Activated CD8-positive, alpha-beta T cell treated with anti-CD3 and anti-CD28 coated beads for 36 hours (primary cell): ENCODE measurements around the gene GNG7. TPM values are rescaled to one million over a fixed set of nuclear protein-coding genes. Genes with fewer than 3 reads are reported as not detected.
"Not testable (repeated sequence)": the region's sequence is repeated elsewhere in the genome, so short reads cannot be mapped to it uniquely, and the experiment has no call there.

Source experiments
- ATAC-seq: fragments of 200-7000 bp; cut with Tn5 transposase; one replicate; pipeline ENCODE4 v1.10.0; 2021; ENCODE audit warnings: mild to moderate bottlenecking, moderate library complexity
- CTCF ChIA-PET: fragments of 350-600 bp; sonication (Branson Sonifier 250); formaldehyde crosslinking; loops from one replicate; lab custom pipeline; 2021; ENCODE audit warnings: antibody characterized with exemption; lab: Charles Lee
- POLR2A ChIA-PET: fragments of 350-600 bp; sonication (Branson Sonifier 250); formaldehyde crosslinking; loops from one replicate; lab custom pipeline; 2021; ENCODE audit warnings: antibody characterized with exemption; lab: Charles Lee
- DNase-seq: peaks from one replicate; pipeline ENCODE4 v3.0.0-alpha.2; 2020
- H3K27ac Mint-ChIP-seq: one replicate; pipeline ENCODE4 v1.8.0; 2021; ENCODE audit warnings: mild to moderate bottlenecking, mixed read lengths
- H3K27me3 Mint-ChIP-seq: one replicate; pipeline ENCODE4 v1.8.0; 2021; ENCODE audit warnings: mixed read lengths
- H3K36me3 Mint-ChIP-seq: one replicate; pipeline ENCODE4 v1.8.0; 2021; ENCODE audit warnings: low read depth, mixed read lengths
- H3K4me1 Mint-ChIP-seq: one replicate; pipeline ENCODE4 v1.8.0; 2021; ENCODE audit warnings: low read depth, mixed read lengths
- H3K4me3 Mint-ChIP-seq: one replicate; pipeline ENCODE4 v1.8.0; 2021; ENCODE audit warnings: mild to moderate bottlenecking, moderate library complexity, mixed read lengths
- H3K9me3 Mint-ChIP-seq: one replicate; pipeline ENCODE4 v1.8.0; 2021; ENCODE audit warnings: mixed read lengths
- CTCF ChIP-seq: fragments of 200-600 bp; IDR thresholded peaks from one replicate; pipeline ENCODE4 v1.8.0; 2022; ENCODE audit warnings: antibody characterized with exemption, mild to moderate bottlenecking
- intact Hi-C: fragments of 100-400 bp; cut with micrococcal nuclease; formaldehyde crosslinking; loops from one replicate; pipeline ENCODE4 v1.10.0; 2022
- total RNA-seq, 2 experiments: library from RNA; stranded (reverse); gene quantifications; one replicate each; pipeline ENCODE4 v1.2.3, GENCODE V29; 2021

Gene GNG7
- total RNA-seq, 2 experiments from 2014 or later = 0.27 to 0.32 TPM

DNA sequence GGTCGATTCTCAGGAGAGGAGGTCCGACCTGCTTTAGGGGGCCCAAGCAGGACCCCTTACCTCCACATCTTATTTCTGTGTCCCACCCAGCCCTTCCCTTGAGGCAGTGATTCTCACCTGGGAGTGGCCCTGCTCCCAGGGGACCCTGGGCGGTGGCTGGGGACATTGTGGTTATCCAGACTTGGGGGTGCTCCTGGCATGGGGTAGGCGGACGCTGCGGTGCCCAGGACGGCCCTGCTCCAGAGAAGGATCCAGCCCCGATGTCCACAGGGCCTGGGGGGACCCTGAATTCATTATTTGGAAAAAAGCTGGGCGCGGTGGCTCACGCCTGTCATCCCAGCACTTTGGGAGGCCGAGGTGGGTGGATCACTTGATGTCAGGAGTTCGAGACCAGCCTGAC is 142.1 kb downstream of the GNG7 start:
- Mint-ChIP-seq H3K27me3 (no peaks in the 10 kb centered on the region), H3K9me3 (no peaks in the 10 kb centered on the region), H3K27ac (no peak overlapping the region), H3K36me3 (no peaks in the 10 kb centered on the region), H3K4me3 (no peak overlapping the region), H3K4me1 (peaks cover 32% of the 10 kb centered on the region)
- intact Hi-C loops = no loop called here
- no peak for ATAC-seq
- no peak for DNase-seq
- ChIA-PET CTCF (interaction anchor here (0.6 to 2.1 kb wide), 2 partner anchors 12 to 51 kb away, joined by 3 to 11 read pairs; no protein-coding TSS in a partner anchor), POLR2A (interaction anchor here (6.3 kb wide), 1 partner anchor 84 kb away, joined by 46 read pairs; the partner anchor contains the start of gene GADD45B)
- TF ChIP-seq CTCF = no peak

GRCh38 chr19:2558543-2558942 is 144.0 kb downstream of the GNG7 start:
- Mint-ChIP-seq H3K9me3 (no peaks in the 10 kb centered on the region), H3K4me1 (peaks cover 38% of the 10 kb centered on the region)
- CTCF ChIA-PET = interaction anchor here (2.0 kb wide), 1 partner anchor 82 kb away, joined by 4 read pairs; the partner anchor contains the start of gene GADD45B

GRCh38 chr19:2558131-2558530 is 144.4 kb downstream of the GNG7 start:
- CTCF ChIA-PET = interaction anchor here (2.0 kb wide), 1 partner anchor 82 kb away, joined by 4 read pairs; the partner anchor contains the start of gene GADD45B
- H3K27ac Mint-ChIP-seq, H3K36me3 Mint-ChIP-seq, POLR2A ChIA-PET, DNase-seq, intact Hi-C loops, H3K27me3 Mint-ChIP-seq, ATAC-seq, H3K9me3 Mint-ChIP-seq, H3K4me3 Mint-ChIP-seq: not testable (repeated sequence)
- H3K4me1 Mint-ChIP-seq = peaks cover 37% of the 10 kb centered on the region

More at GRCh38 chr19:2558543-2558942, 144.0 kb downstream of the GNG7 start:
- H3K27me3 Mint-ChIP-seq = no peaks in the 10 kb centered on the region
- no peak overlapping the region for H3K4me3 Mint-ChIP-seq
- TF ChIP-seq CTCF = no peak
- no peaks in the 10 kb centered on the region for H3K36me3 Mint-ChIP-seq
- ATAC-seq = no peak
- intact Hi-C loops = no loop called here
- POLR2A ChIA-PET = no interaction called here
- no peak for DNase-seq
- H3K27ac Mint-ChIP-seq = no peak overlapping the region

DNA sequence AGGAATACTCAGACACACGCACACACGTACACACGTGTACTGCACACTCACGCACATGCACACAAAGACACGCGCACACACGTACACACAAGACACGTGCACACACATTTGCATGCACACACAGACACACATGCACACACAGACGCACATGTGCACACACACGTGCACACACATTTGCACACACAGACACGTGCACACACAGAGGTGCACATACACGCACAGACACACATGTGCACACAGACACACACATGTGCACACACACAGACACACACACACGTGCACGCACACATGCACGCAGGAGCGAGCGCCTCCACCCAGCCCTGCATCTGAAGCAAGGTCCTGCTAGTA is 145.4 kb downstream of the GNG7 start:
- no peak for TF ChIP-seq CTCF
- Mint-ChIP-seq H3K4me1 (peaks cover 38% of the 10 kb centered on the region), H3K36me3 (no peaks in the 10 kb centered on the region), H3K27me3 (no peaks in the 10 kb centered on the region), H3K9me3 (no peaks in the 10 kb centered on the region), H3K27ac (no peak overlapping the region), H3K4me3 (no peak overlapping the region)
- DNase-seq = no peak
- CTCF ChIA-PET = no interaction called here
- POLR2A ChIA-PET = interaction anchor here (2.5 kb wide), 1 partner anchor 80 kb away, joined by 13 read pairs; the partner anchor contains the start of gene GADD45B
- no peak for ATAC-seq
- intact Hi-C loops = no loop called here

- H3K4me3 Mint-ChIP-seq = no peak overlapping the region
- no peaks in the 10 kb centered on the region for H3K36me3 Mint-ChIP-seq
- TF ChIP-seq CTCF = no peak
- no peak for DNase-seq
- H3K27me3 Mint-ChIP-seq = no peaks in the 10 kb centered on the region
- CTCF ChIA-PET = no interaction called here
- H3K27ac Mint-ChIP-seq = no peak overlapping the region
- peaks cover 38% of the 10 kb centered on the region for H3K4me1 Mint-ChIP-seq
- POLR2A ChIA-PET = interaction anchor here (2.5 kb wide), 1 partner anchor 80 kb away, joined by 13 read pairs; the partner anchor contains the start of gene GADD45B
- ATAC-seq = no peak
- intact Hi-C loops = no loop called here
- no peaks in the 10 kb centered on the region for H3K9me3 Mint-ChIP-seq
Measured at GRCh38 chr19:2556221-2557092, 146.0 kb downstream of the GNG7 start.
